ENCODE results near the gene RAP1A. TPM values are rescaled to one million over a fixed set of nuclear protein-coding genes. Genes with fewer than 3 reads are reported as not detected.
"Not testable (repeated sequence)": the region's sequence is repeated elsewhere in the genome, so short reads cannot be mapped to it uniquely, and the experiment has no call there.

RAP1A gene
- total RNA-seq, 2 donors from 2014 or later = 97.8 to 138 TPM

GRCh38 chr1:111625276-111625675, 5.7 kb downstream of the RAP1A start:
- Mint-ChIP-seq H3K9me3 (no peaks in the 10 kb centered on the region), H3K36me3 (peaks cover 22% of the 10 kb centered on the region), H3K4me1 (ENCODE audit: low read depth in 2 of 2) (peaks cover 51 to 73% of the 10 kb centered on the region in 2 donors), H3K4me3 (peak overlapping the region; percentile 55), H3K27me3 (no peaks in the 10 kb centered on the region), H3K27ac (peak overlapping the region; percentile 40 to 64)
- DNase-seq (ENCODE audit: low spot score) (no peak), ATAC-seq (no peak)

DNA sequence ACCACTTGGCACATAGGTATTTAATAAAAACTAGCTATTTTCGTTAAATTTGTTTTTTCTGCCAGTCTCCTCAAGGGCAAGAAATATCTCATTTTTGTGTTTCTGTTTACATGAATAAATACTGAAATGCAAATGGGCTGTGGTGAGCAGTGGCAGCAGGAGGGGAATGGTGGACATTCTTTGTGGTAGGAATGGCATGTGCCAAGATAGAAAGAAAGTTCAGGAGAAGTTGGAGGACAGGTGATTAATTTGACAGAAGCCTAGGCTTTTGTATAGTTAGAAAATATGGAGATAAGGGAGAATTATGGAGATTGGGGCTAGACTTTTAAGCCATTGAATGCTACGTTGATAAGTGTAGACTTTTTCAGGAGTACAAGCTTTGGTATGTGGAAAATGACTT, 8.6 kb downstream of the RAP1A start:
- no peak for DNase-seq (ENCODE audit: low spot score)
- no peak for ATAC-seq
- Mint-ChIP-seq H3K36me3 (no peaks in the 10 kb centered on the region), H3K9me3 (no peaks in the 10 kb centered on the region), H3K4me3 (peak overlapping the region; percentile 71), H3K4me1 (ENCODE audit: low read depth in 2 of 2) (peaks cover 50 to 73% of the 10 kb centered on the region in 2 donors), H3K27me3 (no peaks in the 10 kb centered on the region), H3K27ac (peak overlapping the region; percentile 26 to 66)

DNA sequence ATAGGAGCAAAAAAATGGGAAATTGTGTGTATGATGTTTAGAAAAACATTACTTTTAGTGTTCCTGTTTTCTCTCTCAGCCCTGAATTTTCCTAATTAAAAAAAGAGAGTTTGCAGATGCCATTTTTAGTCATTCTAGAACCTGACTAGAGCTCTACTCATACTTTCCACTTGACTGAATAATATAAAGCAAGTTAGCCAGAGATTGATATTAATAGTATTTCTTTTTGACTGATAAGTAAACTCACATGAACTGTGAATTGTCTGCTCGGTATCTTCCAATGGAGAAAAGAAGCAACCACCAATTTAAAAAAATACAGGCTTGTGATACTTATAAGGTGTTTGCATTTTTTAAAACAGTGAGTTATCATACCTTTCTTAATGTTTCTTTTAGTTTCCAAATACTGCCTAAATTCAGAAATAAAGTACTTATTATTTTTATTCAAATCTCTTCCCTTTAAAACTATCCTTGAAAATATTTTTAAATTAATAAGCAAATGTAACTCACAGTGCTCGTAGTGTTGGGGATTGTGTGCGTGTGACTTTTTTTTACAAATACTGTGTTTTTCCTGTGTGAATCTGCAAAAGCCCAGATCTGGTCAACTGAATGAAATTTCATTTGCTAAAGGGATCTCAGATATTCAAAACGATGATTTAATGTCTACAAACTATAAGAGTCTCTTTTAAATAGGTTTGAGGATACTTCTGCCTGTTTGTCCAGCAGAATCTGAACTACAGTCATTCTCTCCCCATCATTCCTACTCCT, 9.8 kb downstream of the RAP1A start:
- H3K36me3 Mint-ChIP-seq = no peaks in the 10 kb centered on the region
- peak overlapping the region; percentile 26 to 66 for H3K27ac Mint-ChIP-seq
- DNase-seq (ENCODE audit: low spot score) (no peak), ATAC-seq (no peak)
- peaks cover 50 to 76% of the 10 kb centered on the region in 2 donors for H3K4me1 Mint-ChIP-seq (ENCODE audit: low read depth in 2 of 2)
- no peaks in the 10 kb centered on the region for H3K27me3 Mint-ChIP-seq
- no peaks in the 10 kb centered on the region for H3K9me3 Mint-ChIP-seq
- peak overlapping the region; percentile 32 for H3K4me3 Mint-ChIP-seq

DNA sequence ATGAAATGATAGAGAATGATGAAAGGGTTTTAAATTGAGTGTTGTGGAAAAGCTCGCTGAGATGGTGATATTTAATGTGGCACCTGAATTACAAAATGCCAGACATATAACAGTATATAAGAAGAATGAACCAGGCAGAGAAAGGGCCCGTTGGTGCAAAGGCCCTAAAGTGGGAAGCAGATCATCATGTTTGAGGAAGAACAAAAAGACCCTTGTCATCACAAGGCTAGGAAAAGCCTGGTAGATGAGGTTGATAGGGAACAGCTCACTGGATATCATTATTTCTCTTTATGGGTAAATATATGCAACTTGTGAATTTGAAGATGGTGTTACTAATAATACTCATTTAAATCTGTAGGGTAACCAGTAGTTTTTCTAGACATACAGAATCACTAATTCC, 11.0 kb downstream of the RAP1A start:
- Mint-ChIP-seq H3K27me3 (no peaks in the 10 kb centered on the region), H3K9me3 (no peaks in the 10 kb centered on the region), H3K27ac (peak overlapping the region; percentile 26 to 66), H3K4me3 (no peak overlapping the region), H3K36me3 (no peaks in the 10 kb centered on the region), H3K4me1 (ENCODE audit: low read depth in 2 of 2) (peaks cover 54 to 75% of the 10 kb centered on the region in 2 donors)
- DNase-seq (ENCODE audit: low spot score) = no peak
- no peak for ATAC-seq

DNA sequence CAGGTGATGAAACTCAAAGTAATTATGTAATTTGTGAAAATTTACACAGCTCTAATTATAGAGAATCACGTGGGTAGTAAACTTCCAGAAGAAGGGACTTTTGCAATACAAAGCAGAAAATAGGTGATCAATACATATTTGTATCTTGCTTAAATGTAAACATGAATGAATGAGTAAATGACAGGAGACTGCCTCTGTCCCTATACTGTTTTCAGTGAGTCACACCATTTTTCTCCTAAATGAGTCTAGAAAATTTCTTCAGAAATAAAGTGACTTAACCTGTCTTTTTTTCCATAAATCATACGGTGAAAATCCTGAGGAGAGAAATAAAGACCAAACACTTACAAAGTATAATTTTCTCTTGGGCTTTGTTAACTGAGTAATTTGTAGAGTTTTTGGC, 11.9 kb downstream of the RAP1A start:
- H3K27ac Mint-ChIP-seq = peak overlapping the region in 1 of 2 donors; percentile 66
- no peak for ATAC-seq
- H3K27me3 Mint-ChIP-seq = no peaks in the 10 kb centered on the region
- no peaks in the 10 kb centered on the region for H3K9me3 Mint-ChIP-seq
- no peak for DNase-seq (ENCODE audit: low spot score)
- H3K4me3 Mint-ChIP-seq = no peak overlapping the region
- H3K4me1 Mint-ChIP-seq (ENCODE audit: low read depth in 2 of 2) = peaks cover 56 to 75% of the 10 kb centered on the region in 2 donors
- H3K36me3 Mint-ChIP-seq = no peaks in the 10 kb centered on the region

DNA sequence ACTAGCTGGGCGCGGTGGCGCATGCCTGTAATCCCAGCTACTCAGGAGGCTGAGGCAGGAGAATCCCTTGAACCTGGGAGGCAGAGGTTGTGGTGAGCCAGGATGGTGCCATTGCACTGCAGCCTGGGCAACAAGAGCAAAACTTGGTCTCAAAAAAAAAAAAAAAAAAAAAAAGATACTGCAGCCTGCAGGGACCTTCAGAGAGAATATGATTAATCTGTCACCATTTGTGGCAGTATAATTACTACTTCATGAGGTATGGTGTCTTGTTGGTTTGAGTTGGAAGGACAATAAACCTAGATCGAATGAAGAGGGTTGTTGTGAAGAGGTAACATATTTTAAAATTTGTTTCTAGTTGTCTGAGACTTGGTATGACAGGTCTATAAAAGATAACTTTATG, 13.2 kb downstream of the RAP1A start:
- H3K27me3 Mint-ChIP-seq = not testable (repeated sequence)
- H3K27ac Mint-ChIP-seq = peak overlapping the region; percentile 12 to 66

DNA sequence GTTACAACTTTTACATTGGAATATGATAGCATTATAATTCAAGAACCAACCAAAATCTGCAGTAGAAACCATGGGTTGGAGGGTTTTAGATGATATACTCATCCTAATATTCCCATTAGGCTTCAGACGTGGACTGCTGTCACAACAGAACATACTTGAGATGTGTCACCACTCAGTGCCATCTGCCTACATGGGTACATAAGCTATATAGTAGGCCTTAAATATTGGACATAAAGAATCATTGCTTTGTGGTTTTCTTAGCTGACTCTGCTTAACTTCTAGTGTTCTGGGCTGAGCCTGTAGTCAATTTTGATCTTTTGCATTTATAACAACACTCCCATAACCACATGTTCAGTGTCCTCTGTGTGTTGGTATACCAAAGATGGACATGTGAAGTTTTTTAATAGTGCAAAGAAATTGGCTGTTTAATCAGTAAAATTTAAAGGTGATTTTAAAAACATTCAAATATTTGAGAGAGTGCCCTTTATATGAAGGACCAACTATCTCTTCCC, 14.2 kb downstream of the RAP1A start:
- Mint-ChIP-seq H3K27ac (no peak overlapping the region), H3K36me3 (no peaks in the 10 kb centered on the region), H3K4me3 (no peak overlapping the region), H3K4me1 (ENCODE audit: low read depth in 2 of 2) (peaks cover 53 to 71% of the 10 kb centered on the region in 2 donors), H3K9me3 (no peaks in the 10 kb centered on the region), H3K27me3 (no peaks in the 10 kb centered on the region)
- ATAC-seq = no peak
- DNase-seq (ENCODE audit: low spot score) = no peak

More for the DNA sequence above, 13.2 kb downstream of the RAP1A start:
- H3K4me3 Mint-ChIP-seq; H3K36me3 Mint-ChIP-seq; DNase-seq (ENCODE audit: low spot score); ATAC-seq; H3K9me3 Mint-ChIP-seq: not testable (repeated sequence)
- H3K4me1 Mint-ChIP-seq (ENCODE audit: low read depth in 2 of 2) = peaks cover 54 to 72% of the 10 kb centered on the region in 2 donors

GRCh38 chr1:111635324-111636009, 15.9 kb downstream of the RAP1A start:
- Mint-ChIP-seq H3K36me3 (no peaks in the 10 kb centered on the region), H3K9me3 (no peaks in the 10 kb centered on the region), H3K4me1 (ENCODE audit: low read depth in 2 of 2) (peaks cover 42 to 61% of the 10 kb centered on the region in 2 donors), H3K27ac (peak overlapping the region in 1 of 2 donors; percentile 35), H3K27me3 (no peaks in the 10 kb centered on the region), H3K4me3 (no peak overlapping the region)
- no peak for ATAC-seq
- no peak for DNase-seq (ENCODE audit: low spot score)

- ATAC-seq (no peak), DNase-seq (ENCODE audit: low spot score) (no peak)
- Mint-ChIP-seq H3K36me3 (no peaks in the 10 kb centered on the region), H3K4me3 (peak overlapping the region; percentile 26), H3K4me1 (ENCODE audit: low read depth in 2 of 2) (peaks cover 28 to 40% of the 10 kb centered on the region in 2 donors), H3K9me3 (no peaks in the 10 kb centered on the region), H3K27me3 (no peaks in the 10 kb centered on the region), H3K27ac (peak overlapping the region in 1 of 2 donors; percentile 33)
Measured at GRCh38 chr1:111638320-111638719, 18.7 kb downstream of the RAP1A start.

DNA sequence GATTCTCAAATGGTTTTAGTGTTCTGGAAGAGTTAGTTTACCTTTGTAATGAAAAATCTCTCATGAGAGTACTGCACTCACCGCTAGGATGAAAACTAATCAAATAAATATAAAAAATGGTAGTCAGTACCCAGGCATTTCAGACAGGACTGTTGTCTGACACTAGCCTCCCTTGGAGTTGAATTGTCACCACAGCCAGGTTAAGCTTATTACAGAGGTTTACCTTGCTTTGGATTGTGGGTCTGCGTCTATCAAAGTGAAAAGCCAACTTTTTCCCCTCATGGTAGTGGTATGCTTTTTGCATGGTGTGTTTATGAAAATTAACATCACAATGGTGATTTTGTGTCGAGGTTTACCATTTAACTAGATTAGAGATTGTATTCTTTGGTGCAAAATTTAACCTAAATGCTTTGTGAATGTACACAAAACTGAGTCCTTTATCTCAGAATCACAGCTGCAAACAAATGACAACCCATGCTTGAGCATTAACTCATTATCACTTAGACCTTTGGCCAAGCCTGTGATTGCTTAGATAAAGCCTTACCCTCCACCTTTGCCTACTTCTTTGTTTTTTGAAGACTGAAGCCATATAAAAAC, 20.1 kb downstream of the RAP1A start:
- DNase-seq (ENCODE audit: low spot score) (no peak), ATAC-seq (no peak)
- Mint-ChIP-seq H3K4me1 (ENCODE audit: low read depth in 2 of 2) (peaks cover 36 to 46% of the 10 kb centered on the region in 2 donors), H3K27ac (no peak overlapping the region), H3K27me3 (no peaks in the 10 kb centered on the region), H3K9me3 (no peaks in the 10 kb centered on the region), H3K36me3 (no peaks in the 10 kb centered on the region), H3K4me3 (no peak overlapping the region)

GRCh38 chr1:111643097-111643496, 23.5 kb downstream of the RAP1A start:
- Mint-ChIP-seq H3K9me3 (no peaks in the 10 kb centered on the region), H3K27me3 (no peaks in the 10 kb centered on the region), H3K36me3 (no peaks in the 10 kb centered on the region), H3K4me1 (ENCODE audit: low read depth in 2 of 2) (peaks cover 39 to 50% of the 10 kb centered on the region in 2 donors), H3K4me3 (no peak overlapping the region), H3K27ac (no peak overlapping the region)
- DNase-seq (ENCODE audit: low spot score) = no peak
- ATAC-seq = no peak

- DNase-seq (ENCODE audit: low spot score) = no peak
- H3K27ac Mint-ChIP-seq = no peak overlapping the region
- H3K4me3 Mint-ChIP-seq = no peak overlapping the region
- ATAC-seq = no peak
- peaks cover 42 to 50% of the 10 kb centered on the region in 2 donors for H3K4me1 Mint-ChIP-seq (ENCODE audit: low read depth in 2 of 2)
- no peaks in the 10 kb centered on the region for H3K36me3 Mint-ChIP-seq
- no peaks in the 10 kb centered on the region for H3K27me3 Mint-ChIP-seq
- no peaks in the 10 kb centered on the region for H3K9me3 Mint-ChIP-seq
Measured at GRCh38 chr1:111643696-111644095, 24.1 kb downstream of the RAP1A start.

DNA sequence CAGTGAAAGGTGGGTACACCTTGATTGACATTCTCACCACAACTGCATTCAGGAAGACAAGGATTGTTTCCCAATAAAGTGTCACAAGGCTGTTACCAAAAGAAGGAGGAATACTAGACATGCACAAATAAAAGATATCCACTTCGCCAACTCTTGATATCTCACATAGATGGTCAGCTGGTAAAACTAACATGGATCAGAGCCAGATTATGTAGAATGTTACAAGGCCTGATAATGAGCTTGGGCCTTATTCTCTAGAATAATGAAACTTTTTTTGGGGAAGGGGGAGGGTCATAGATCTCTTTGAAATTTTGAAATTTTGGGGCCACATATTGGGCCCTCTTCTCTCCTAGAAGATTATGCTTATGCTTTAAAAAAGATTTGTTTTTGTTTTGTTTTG, 24.9 kb downstream of the RAP1A start:
- Mint-ChIP-seq H3K4me1 (ENCODE audit: low read depth in 2 of 2) (peaks cover 47 to 51% of the 10 kb centered on the region in 2 donors), H3K27ac (peak overlapping the region in 1 of 2 donors; percentile 12), H3K36me3 (no peaks in the 10 kb centered on the region), H3K9me3 (no peaks in the 10 kb centered on the region), H3K4me3 (no peak overlapping the region), H3K27me3 (no peaks in the 10 kb centered on the region)
- DNase-seq (ENCODE audit: low spot score) = no peak
- no peak for ATAC-seq

- ATAC-seq = no peak
- Mint-ChIP-seq H3K36me3 (no peaks in the 10 kb centered on the region), H3K27ac (peak overlapping the region; percentile 61 to 78), H3K27me3 (no peaks in the 10 kb centered on the region), H3K9me3 (no peaks in the 10 kb centered on the region), H3K4me1 (ENCODE audit: low read depth in 2 of 2) (peaks cover 45 to 51% of the 10 kb centered on the region in 2 donors), H3K4me3 (peak overlapping the region; percentile 47)
- DNase-seq (ENCODE audit: low spot score) = no peak
Measured at GRCh38 chr1:111647736-111648135, 28.1 kb downstream of the RAP1A start.
